Skin epidermis (tissue), 12 donors: ENCODE results near the gene UNKL.
A peak's percentile ranks its signal among the peaks of the same experiment; 100 is the strongest.
"Not testable (repeated sequence)": the region's sequence is repeated elsewhere in the genome, so short reads cannot be mapped to it uniquely, and the experiment has no call there.

Source experiments
- H3K27ac ChIP-seq, 21 experiments: fragments of 200-600 bp; sonication (generic) in 11 of 21; one replicate each; pipeline ENCODE4 v1.5.0; 2020; ENCODE audit warnings: mild to moderate bottlenecking in 3 of 21, inconsistent platforms in 2 of 21, moderate library complexity in 2 of 21
- H3K4me3 ChIP-seq, 7 experiments: fragments of 200-600 bp; sonication (generic) in 2 of 7; one replicate each; pipeline ENCODE4 v1.5.0; 2020; ENCODE audit warnings: inconsistent platforms in 2 of 7, mild to moderate bottlenecking in 2 of 7, moderate library complexity in 1 of 7

The UNKL gene

DNA sequence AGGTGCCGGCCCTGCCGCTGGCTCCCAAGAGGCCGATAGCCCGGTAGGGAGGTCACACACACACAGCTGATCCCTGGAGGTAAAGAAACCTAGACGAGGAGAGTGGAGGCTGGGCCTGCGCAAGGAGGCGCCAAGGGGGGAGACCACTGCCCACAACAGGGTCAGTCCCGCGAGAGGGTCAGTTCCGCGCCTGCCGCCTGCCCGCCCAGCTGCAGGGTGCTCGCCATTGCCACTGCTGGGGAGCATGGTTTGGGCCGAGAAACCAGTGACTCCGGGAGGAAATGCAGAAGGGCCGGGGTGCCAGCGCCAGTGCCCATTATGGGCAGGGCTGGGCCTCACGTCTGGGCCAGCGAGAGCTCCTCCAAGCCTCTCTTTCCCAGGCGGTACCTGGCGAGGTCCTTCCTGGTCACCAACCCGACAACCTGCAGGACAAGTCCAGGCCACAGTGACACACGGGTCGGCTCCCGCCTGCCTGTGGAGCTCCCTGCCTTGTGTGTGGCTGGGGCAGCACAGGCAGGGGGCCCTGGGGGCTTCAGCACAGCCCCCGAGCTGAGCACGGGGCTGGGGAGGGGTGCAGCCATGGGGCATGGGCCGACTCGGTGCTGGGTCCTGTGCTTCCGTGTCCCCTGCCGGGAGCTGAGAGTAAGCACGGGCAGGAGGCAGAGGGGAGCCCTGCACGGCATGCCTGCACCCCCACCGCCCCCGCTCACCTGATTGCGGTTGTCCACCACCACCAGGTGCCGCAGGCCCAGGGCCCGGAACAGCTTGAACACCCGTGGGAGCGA lies 32.0 kb upstream of the UNKL start:
- no peak overlapping the region for H3K27ac ChIP-seq
- H3K4me3 ChIP-seq, result no peak overlapping the region

GRCh38 chr16:1445518-1446203 lies 31.2 kb upstream of the UNKL start:
- Histone ChIP-seq H3K27ac (peak overlapping the region in 1 of 21 experiments; percentile 51), H3K4me3 (no peak overlapping the region)

DNA sequence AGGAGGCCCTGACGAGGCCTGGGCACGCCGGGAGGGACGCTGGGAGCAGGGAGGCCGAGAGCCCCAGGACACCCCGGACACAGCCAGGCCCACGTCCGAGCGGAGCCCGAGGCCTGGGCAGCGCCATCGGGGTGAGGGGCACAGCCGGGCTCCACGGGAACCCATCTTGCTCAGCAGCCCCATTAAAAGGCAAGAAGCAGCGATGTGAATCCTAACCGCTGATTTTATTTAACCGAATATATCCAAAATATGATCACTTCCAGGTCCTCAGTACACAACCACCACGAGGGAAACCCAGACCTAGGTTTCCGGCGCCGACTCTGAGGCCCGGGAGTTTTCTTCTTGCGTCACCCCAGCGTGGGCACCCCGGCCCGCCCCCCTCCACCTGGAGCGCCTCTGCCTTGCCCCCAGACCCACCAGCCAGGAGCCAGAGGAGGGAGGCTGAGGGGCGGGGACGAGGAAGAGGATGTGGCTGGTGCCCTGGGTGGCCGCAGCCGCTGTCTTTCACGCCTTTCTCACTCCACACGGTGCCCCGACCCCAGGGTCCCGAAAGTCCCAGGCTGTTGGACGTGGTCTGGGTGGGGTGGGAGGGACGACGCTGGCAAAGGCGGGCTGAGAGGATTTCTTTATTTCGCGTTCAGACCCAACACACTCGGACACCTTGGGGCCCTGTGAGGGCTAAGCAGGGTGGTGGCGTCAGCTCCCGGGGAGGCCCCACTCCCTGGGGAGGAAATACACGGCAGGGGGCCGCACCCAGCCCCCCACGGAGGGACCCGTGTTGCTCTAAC lies 30.4 kb upstream of the UNKL start:
- Histone ChIP-seq H3K27ac (peak overlapping the region in 1 of 21 experiments; percentile 51), H3K4me3 (no peak overlapping the region)

DNA sequence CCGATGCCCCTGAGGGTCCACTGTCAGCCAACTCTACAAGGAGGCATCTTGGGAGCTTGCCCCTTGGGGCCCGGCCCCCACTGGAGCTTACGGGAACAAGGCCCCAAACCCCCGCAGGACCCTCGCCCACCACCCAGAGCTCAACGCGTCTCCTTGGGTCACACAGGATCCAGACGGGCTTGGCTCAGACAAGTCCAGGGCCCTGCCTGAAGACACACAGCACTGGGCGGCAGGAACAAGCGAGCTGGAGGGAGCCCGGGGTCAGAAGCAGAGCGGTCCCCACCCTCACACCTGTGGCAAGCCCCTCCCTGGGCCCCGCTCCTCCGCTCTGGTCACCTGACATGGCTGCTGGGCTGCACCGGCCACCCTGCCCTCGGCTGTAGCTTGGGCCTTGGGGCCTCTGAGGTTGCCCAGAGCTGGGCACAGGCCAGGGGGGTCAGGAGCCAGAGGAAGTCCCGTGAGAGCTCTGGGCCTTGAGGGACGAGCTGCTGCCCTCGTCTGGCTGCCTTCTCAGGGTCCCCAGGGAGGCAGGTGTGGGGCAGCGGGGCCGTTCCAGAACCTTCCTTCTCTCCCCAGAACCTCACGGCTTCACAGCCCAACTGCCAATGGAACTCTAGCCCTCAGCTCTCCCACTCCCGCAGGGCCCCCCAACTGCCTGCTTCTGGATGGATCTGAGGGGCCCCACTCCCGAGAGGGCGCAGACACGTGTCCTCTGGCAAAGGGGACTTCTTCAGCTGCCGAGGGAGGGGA lies 29.7 kb upstream of the UNKL start, which contains the start of gene CCDC154:
CCDC154 (minus strand) TSS at position 577 of the 750 bp plus-strand sequence; CDS start at position 343, 234 bp downstream.
- Histone ChIP-seq H3K4me3 (no peak within 1 kb of the TSS), H3K27ac (peak within 1 kb of the TSS in 1 of 21 experiments; percentile 51)

GRCh38 chr16:1443403-1443973 lies 29.0 kb upstream of the UNKL start:
- Histone ChIP-seq H3K27ac (no peak overlapping the region), H3K4me3 (no peak overlapping the region)

- H3K27ac ChIP-seq, result no peak overlapping the region
- H3K4me3 ChIP-seq, result no peak overlapping the region
These were observed 28.2 kb upstream of the UNKL start for GRCh38 chr16:1442697-1443096.

- no peak overlapping the region for H3K27ac ChIP-seq
- no peak overlapping the region for H3K4me3 ChIP-seq
These were observed 26.9 kb upstream of the UNKL start for GRCh38 chr16:1441391-1441829.

DNA sequence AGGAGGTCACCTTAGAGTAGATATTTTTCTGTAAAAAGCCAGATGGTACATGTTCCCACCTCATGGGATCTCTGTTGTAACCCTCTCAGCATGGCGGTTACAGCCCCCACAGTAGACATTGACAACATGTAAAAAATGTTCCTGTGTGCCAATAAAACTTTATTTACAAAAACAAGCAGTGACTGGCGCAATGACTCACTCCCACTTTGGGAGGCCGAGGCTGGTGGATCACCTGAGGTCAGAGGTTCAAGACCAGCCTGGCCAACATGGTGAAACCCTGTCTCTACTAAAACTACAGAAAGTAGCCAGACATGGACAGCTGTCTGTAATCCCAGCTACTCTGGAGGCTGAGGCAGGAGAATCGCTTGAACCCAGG lies 25.2 kb upstream of the UNKL start:
- H3K4me3 ChIP-seq, H3K27ac ChIP-seq: not testable (repeated sequence)

- no peak overlapping the region for H3K27ac ChIP-seq
- H3K4me3 ChIP-seq, result no peak overlapping the region
These were observed 24.7 kb upstream of the UNKL start for GRCh38 chr16:1439058-1439698.

DNA sequence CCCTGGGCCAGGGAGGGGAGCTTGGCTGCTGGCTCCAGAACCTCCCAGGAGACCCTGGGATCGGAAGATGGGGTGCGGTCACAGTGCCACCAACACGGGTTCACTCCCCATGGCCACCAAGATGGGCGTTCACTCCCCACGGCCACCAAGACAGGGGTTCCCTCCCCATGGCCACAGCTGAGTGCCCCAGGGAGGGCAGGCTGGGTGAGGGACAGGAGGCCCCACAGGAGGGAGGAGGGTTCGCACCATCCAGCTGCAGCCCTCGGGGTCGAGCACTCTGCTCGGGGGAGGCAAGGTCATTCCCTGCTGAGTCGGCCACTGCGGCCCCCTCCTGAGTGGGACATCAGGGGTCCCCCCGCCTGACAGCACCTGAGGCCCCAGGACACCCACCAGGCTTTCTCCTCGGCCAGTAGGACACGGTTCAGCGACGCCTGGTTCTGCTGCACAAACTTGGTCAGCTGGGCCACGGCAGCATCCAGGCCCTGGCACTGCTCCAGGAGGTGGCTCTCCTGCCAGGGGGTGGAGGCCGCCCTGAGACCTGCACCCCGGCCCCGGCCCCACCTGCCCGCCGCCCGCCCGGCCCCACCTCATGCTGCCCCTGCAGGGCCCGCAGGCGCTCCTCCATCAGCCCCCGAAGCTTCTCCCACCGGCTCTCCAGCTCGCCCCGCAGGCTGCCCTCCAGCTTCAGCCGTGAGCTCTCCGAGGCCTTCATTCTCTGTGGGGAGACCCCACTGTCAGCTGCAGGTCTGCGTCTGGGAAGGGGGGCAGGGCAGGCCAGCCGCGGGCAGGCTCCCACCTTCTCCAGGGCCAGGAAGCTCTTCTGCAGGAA lies 23.9 kb upstream of the UNKL start:
- H3K27ac ChIP-seq, result no peak overlapping the region
- H3K4me3 ChIP-seq, result no peak overlapping the region

GRCh38 chr16:1437606-1438005 lies 23.1 kb upstream of the UNKL start:
- Histone ChIP-seq H3K4me3 (no peak overlapping the region), H3K27ac (no peak overlapping the region)

- no peak overlapping the region for H3K4me3 ChIP-seq
- H3K27ac ChIP-seq, result no peak overlapping the region
These were observed 22.3 kb upstream of the UNKL start for GRCh38 chr16:1436731-1437355.

DNA sequence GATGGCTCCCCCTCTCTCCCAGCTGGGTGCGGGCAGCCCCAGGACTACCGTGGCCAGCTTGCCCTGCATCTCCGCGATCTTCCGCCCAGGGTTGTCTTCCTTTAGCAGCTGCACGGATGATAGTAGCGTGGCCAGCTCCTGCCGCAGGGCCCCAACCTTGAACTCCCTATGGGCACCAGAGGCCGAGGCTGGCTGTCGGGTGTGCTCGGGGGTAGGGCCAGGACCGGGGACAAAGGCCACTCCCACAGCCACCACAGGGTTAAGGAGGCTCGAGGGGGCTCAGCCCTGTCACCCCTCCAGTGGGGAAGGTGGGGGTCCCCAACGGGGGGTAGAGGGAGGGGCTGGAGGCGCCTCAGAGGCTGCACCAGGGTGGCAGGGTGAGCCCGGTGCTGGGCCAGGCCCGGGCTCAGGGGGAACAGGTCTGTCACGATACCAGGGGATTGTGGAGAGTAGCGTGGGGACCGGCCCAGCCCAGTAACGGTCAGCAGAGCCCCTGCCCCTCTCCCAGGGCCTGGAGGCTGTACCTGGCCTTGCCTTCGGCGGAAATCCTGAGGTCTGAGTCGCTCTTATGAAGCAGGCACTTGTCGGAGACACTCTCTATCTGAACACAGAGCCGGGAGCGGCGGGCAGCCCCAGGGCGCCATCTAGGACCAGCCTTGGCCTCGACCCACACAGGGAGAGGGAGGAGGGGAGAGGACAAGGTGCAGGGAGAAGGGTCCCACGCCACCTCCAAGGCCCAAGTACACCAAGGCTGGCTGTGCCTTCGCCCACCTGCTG lies 21.6 kb upstream of the UNKL start:
- Histone ChIP-seq H3K4me3 (no peak overlapping the region), H3K27ac (no peak overlapping the region)

GRCh38 chr16:1434644-1435592 lies 20.4 kb upstream of the UNKL start:
- no peak overlapping the region for H3K27ac ChIP-seq
- H3K4me3 ChIP-seq, result no peak overlapping the region

- Histone ChIP-seq H3K4me3 (no peak overlapping the region), H3K27ac (no peak overlapping the region)
These were observed 19.3 kb upstream of the UNKL start for GRCh38 chr16:1433756-1434155.

DNA sequence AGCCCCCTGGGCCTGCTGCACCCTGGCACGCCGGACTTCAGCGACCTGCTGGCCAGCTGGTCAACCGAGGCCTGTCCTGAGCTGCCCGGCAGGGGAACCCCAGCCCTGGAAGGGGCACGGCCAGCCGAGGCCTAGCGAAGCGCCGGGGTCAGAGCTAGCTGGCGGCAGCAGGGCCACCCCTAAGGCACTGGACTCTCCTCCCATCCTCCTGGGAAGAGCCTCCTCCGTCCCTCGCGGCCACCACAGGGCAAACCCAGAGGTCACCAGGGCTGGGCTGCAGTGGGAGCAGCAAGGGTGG lies 18.7 kb upstream of the UNKL start:
- Histone ChIP-seq H3K27ac (no peak overlapping the region), H3K4me3 (no peak overlapping the region)
